OCI-LY7 (cell line): ENCODE data around the gene SPSB3.

ENCODE experiments used
- CTCF ChIP-seq: fragments of 200-600 bp; sonication (generic); conservative IDR thresholded peaks from 2 replicates; pipeline ENCODE4 v1.5.1; 2014; ENCODE audit warnings: mild to moderate bottlenecking, antibody characterized with exemption, low read length, moderate library complexity, mixed read lengths
- EZH2phosphoT487 ChIP-seq: fragments of 200-600 bp; sonication (generic); IDR thresholded peaks from 2 replicates; pipeline ENCODE4 v1.6.1; 2018; ENCODE audit warnings: low read depth, borderline replicate concordance, mild to moderate bottlenecking, mixed run types, antibody characterized with exemption, low read length, moderate library complexity, mixed read lengths

GRCh38 chr16:1769402-1770300 lies 12.7 kb downstream of the SPSB3 start:
- no peak for TF ChIP-seq CTCF
- no peak for TF ChIP-seq EZH2phosphoT487
